Neural cell (in vitro differentiated cells): ENCODE data around the gene MRPS27.

ENCODE experiments used
- EZH2 ChIP-seq: fragments of 200-600, 300-800 bp; shearing (Covaris generic), sonication (generic); IDR thresholded peaks from 2 replicates; pipeline ENCODE4 v1.6.1; 2014; ENCODE audit warnings: antibody characterized with exemption, low read length, borderline replicate concordance, mild to moderate bottlenecking; ENCODE audit not compliant: insufficient read depth, poor library complexity, severe bottlenecking
- TF ChIP-seq, protein P1 (sequence below): fragments of 450-650 bp; IDR thresholded peaks from 2 replicates; pipeline ENCODE4 v1.5.1; 2014; ENCODE audit warnings: antibody characterized with exemption, mild to moderate bottlenecking, moderate library complexity; ENCODE audit not compliant: poor library complexity, severe bottlenecking

DNA sequence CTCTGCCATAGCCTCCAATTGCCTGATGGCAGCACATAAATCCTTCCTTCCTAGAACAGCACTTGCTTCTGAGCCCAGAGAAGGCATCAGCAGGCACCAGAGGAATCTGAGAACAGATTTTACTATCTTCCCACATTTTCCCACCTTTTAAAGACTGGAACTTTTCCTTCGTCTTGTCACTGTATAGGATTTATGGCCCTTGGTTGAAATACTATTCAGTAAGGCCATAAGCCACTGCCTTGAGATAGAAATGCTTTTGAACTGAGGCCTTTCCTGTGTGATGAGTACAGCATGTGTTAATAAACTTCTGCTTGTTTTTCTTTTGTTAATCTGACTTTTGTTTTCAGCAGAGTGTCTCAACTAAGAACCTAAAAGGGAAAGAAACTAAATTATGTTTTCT, 84.3 kb downstream of the MRPS27 start:
- TF ChIP-seq, protein P1, sequence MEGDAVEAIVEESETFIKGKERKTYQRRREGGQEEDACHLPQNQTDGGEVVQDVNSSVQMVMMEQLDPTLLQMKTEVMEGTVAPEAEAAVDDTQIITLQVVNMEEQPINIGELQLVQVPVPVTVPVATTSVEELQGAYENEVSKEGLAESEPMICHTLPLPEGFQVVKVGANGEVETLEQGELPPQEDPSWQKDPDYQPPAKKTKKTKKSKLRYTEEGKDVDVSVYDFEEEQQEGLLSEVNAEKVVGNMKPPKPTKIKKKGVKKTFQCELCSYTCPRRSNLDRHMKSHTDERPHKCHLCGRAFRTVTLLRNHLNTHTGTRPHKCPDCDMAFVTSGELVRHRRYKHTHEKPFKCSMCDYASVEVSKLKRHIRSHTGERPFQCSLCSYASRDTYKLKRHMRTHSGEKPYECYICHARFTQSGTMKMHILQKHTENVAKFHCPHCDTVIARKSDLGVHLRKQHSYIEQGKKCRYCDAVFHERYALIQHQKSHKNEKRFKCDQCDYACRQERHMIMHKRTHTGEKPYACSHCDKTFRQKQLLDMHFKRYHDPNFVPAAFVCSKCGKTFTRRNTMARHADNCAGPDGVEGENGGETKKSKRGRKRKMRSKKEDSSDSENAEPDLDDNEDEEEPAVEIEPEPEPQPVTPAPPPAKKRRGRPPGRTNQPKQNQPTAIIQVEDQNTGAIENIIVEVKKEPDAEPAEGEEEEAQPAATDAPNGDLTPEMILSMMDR = no peak
- no peak for TF ChIP-seq EZH2
